HG02938 (cell line): ENCODE data around the gene CLSTN2.

ENCODE experiments used
- ATAC-seq: cut with Tn5 transposase; IDR thresholded peaks from one replicate; pipeline ENCODE4 v1.9.1; 2021; ENCODE audit warnings: mild to moderate bottlenecking, moderate library complexity; ENCODE audit not compliant: unreplicated experiment

Gene CLSTN2

DNA sequence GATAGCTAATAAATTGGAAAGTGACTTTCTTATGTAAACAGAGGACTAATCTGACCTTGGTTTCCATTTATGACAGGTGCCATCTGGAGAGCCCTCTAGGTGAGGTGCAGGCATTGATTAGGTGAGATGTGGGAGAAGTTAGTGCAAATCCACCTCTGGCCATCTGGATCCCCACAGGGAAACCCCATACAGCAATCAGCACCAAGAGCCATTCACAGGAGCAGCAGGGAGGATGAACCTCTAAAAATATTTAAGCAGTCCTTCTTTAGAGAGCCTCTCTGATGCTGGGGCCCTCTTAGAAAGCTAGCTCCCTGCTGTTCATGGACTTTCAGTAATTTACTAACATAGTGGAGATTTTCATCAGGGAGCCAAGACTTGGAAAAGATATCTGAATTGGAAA is 69.3 kb downstream of the CLSTN2 start:
- no peak for ATAC-seq

DNA sequence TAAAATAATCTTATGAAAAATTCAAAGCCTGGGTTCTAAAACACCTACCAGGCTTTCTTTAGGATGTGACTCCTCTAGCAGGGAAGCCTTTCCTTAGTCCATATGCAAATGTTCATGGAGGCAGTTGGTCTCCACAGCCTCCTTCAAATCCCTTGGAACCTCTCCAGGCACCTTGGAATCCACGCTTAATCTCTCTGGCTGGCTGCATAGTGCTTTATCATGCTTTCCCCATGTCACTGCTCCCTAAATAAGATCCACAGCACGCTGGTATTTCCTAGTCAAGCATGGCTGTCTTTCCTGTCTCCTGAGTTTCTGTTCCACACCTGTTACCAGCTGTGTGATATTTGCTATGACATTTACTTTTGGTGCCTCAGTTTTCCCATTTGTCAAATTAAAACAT is 71.3 kb downstream of the CLSTN2 start:
- no peak for ATAC-seq

DNA sequence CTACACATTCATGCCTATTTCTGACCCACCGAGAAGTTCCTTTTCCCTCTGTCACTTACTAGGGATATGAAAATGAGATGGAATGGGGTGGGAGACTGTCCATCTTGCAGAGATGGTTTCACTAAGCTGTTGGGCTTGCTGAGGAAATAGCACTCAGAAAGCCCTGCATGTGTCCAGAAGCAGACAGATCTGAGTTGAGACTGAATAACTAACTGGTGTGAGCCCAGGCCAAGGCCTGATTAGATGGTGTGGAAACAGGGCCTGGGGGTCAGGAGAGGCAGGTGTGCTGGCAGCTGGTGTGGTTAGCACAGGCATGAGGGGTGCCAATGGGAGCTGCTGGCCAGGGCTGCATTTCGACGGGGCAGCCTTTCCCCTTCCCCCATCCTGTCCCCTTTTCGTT is 72.1 kb downstream of the CLSTN2 start:
- ATAC-seq, result no peak

DNA sequence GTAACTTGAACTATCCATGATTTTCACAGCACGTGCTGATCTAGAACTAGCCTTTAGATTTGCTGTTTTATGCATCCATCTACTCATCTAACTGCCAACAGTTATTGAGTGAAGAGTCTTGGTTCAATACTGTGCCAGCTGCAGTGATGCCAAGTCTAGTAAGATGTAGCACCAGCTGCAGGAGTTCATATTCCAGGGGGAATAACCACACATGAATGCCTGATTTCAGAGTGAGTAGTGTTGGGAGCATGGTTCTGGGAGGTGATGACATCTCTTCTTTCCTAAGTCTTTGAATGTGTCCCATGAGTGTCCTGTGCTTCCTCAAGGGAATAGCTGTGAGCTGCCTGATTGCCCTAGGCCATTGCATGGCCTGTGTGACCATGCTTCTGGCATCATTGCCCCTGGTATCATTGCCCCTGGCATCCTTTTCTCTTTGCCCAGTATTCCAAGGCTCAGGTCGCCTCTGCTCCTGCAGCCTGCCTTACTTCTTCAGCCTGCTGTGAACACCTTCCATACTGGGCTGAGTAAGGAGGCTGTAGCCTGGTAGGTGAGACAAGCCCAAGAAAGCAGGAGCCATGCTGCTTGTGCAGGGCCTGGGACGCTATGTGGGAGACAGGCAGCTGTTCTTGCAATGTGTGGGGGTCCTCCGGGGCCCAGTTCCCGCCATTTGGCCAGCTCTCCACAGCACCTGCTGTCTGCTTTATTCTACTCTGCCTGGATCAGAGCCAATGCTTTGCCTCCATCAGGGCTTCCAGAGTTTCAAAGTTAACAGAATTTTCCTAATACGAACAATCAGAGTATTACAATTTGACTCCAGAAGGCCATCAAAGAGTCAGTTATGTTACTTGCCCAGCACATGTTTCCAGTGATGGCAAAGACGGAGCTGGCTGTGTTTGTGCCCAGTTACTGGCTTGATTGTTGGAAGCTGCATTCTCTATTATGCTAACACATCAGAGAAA is 73.2 kb downstream of the CLSTN2 start:
- no peak for ATAC-seq

DNA sequence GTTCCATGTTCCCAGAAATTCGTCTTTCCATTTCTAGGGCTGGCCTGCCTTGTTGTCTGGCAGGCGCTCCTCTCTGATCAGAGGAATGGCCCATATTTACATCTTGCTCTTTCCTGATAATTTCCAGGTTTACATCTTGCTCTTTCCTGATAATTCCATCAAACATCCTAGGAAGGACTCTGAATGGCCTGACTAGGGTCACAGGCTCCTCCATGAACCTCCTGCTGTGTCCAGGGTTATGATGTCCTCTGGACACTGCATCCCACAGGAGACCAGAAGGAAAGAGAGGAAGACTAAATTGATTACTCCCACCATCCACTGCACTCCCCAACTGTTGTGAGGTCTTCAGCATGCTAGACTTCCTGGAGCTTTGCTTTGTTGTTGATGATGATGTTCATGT is 75.4 kb downstream of the CLSTN2 start:
- ATAC-seq, result no peak

DNA sequence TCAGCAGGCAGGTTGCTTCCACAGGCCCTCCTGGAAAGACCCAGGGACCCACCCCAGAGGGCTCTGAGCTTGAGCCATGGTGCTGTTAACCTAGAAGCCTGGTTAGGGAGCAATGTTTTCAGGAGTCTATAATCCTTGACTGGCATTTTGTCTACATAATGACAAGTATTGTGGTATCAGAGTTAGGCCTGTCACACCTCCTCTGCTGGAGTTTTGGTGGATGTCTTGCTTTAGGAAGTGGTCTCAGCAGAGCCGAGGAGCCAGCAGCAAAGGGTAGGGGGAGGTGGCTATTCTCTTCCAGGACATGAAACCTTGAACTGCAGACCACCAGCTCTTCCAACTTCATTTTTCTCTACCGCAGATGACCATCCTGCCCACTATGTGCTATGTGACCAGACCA is 76.1 kb downstream of the CLSTN2 start:
- no peak for ATAC-seq

DNA sequence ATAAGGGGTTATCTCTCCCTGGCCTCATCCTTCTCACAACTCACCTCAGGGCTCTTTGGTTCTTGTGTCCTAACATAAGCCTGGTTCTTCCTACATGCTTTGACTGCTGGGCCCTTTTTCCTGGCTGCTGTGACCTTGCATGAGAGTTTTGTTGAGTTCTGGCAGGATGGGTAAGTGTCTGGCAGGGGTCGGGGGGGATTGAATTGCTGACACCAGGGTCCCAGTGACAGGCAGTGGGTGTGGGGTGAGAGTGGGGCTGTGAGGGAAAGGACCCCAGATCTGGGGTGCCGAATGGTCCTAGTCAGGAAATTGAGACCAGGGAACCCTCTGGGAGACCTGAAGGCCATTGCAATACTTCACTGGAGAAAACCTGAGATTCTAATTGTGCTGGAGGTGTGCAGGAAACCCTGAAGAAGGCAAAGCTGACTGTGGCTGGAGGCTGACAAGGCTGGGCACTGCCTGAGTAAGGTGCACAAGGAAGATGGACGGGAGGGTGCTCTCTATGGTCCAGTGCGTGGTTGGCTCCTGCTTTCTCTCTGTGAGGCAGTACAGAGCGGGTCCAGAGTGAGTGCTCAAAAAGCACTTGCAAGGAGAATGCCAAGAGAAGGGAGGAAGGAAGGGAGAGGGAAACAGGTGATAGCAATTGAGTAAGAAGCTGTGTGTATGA is 76.8 kb downstream of the CLSTN2 start:
- no peak for ATAC-seq

DNA sequence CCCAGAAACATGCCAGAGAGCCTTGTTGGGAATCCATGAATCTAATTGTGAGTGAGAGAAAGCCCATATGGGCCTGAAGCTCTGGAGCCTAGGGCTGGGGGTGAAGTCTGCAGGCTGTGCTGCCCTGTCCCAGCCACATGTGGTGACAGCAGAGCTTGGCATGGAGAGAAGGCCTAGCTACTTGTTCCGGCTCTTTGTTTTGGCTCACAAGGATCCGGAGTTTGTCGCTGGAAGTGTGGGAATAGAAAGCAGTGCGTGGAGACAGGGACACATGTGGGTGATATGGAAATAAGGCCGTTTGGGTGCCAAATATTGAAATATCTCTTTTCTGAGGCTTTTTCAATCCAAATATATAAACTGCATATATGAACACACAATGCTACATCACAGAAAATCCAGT is 78.2 kb downstream of the CLSTN2 start:
- no peak for ATAC-seq

DNA sequence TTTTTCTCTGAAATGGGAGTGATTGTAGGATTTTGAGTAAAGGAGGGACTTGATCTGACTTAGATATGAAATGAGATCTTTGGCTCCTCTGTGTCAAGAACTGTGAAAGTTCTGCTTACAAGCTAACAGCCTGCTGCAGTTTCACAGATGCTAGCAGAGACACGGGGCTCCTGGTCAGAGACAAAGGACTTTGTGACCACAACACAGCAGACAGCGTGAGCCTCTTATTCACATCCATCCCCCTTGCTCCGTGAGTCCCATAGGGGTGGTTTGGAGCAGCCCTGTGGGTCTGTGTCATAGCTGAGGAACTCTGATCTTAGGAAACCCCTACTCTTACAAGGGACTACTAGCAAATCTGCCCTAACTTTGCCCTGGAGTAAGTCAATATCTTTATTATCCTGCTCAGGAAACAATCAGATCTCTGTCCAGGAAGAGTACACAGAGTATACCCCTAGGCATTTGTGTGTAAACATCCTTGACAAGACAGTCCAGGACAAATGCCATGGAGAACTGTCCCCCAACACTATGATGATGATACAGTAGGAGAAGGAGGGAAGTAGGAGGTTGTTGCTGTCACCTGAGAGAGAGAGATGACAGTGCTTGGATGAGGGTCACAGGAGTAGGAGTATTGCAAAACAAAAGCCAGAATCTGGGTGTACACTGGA is 80.0 kb downstream of the CLSTN2 start:
- ATAC-seq, result no peak

DNA sequence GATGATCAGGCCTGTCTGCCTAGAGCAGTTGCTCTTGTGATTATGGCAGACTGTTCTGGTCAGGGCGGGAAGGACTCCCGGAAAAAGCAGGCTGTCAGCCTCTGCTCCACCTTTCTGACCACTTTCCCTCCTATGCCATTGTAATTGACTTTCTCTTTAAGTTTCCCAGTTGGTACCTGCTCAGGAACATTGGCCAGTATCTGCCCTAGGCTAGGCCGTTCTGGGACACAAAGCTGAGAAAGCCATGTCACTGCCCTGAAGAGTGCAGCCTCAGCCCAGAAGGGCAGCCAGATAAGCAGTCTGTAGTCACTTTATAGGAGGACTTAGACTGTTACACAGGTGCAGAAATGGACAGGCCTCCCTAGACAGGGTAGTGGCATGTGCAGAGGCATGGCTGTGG is 80.8 kb downstream of the CLSTN2 start:
- ATAC-seq, result no peak

DNA sequence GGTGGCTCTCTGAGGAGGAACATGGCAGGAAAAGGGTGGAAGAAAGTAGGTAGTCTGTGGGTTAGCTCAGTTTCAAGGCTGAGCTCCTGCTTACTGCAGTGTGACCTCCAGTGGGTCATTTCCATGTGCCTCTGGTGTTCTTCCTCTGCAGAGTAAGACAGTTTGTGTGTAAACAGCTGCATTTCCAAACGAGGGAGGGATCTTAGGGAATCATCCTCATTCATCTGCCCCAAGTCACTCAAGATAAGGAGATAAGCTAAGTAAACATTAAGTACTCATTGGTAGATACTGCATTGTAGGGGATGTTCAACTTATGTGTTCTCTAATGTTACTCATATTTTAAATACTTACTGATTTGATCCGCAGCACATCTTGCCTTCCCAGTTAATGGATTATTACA is 83.6 kb downstream of the CLSTN2 start:
- no peak for ATAC-seq

DNA sequence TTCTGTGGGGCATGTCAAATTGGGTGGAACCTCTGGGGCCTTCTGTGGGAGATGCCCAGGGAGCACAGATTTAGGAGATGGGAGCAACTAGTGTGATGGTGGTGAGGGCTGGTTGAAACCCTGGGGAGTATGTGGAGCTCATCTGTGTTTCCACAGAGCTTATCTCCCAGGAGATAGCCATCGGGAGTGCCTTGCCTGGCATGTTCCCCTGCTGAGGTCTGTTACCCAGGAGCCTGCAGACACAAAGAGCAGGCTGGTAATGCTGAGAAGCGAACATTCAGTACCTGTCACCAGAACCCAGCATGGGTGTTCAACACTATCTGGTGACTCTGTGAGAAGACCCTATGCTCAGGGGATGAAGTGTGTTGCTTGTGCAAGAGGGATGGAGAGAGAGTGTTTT is 85.0 kb downstream of the CLSTN2 start:
- ATAC-seq, result no peak

DNA sequence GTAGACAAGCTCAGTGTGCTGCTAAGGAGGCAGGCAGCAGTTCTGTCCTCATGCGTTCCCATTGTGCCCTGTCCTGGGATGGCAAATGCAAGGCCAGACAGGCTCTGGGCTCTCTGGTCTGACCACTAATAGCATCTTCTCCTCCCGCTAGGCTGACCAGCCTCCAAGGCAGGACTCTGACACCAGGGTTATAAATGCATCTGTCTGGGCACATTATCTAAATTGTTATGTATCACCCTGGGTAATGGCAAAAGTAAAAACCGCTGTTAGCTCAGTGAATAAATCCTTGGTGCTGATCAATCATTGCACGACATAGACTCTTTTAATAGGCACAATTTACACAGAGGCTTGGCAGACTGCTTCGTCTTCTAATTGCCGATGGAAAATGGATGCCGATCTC is 85.6 kb downstream of the CLSTN2 start:
- ATAC-seq, result no peak

DNA sequence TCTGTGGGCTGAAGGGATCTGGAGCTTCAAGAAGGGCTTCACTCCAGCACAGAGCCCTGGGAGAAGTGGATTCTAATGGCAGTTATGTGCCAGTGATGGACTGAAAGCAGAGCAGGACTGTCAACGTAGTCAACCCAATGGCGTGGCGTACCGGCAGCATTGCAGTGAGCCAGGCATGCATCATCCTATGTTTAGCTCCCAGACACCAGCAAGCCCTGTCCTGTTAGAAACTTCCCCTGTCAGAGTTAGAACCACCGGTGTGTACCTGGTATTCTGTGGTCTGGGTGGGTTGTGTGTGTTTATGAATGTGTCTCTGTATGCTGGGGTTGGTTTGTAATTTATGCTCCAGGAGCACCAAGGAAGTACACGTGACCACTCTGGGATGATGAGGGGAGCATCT is 86.3 kb downstream of the CLSTN2 start:
- ATAC-seq, result no peak

DNA sequence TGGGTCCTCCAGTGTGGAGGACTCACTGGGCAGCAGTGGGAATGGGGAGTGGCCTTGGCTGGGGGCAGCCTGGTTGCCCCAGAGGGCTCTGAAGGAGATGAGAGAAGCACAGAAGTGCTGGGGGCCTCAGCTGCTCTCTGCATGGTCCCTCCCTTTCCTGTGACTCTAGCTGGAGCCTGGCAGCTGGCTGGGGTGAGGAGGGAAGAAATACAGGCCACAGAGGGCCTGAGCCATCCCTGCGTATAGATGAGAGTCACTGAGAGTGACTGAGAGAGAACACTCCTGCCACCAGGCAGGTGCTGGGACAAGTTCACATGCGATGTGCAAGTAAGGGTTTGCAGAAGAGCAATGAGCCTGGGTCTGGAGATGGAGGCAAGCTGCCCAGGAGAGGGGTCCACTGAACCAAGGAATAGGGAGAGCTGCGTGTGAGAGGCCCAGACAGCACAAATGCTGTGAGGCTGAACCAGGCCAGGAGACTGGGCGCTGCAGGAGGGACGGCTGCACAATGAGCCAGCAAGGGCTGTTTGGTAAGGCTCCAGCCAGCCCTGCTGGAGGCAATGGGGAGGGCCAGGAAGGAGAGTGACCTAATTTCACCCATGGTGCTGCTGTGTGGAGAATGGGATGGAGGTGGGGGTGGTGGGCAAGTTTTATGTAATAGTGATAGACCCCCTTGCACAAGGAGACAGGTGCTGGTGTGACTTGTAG is 87.2 kb downstream of the CLSTN2 start:
- no peak for ATAC-seq

DNA sequence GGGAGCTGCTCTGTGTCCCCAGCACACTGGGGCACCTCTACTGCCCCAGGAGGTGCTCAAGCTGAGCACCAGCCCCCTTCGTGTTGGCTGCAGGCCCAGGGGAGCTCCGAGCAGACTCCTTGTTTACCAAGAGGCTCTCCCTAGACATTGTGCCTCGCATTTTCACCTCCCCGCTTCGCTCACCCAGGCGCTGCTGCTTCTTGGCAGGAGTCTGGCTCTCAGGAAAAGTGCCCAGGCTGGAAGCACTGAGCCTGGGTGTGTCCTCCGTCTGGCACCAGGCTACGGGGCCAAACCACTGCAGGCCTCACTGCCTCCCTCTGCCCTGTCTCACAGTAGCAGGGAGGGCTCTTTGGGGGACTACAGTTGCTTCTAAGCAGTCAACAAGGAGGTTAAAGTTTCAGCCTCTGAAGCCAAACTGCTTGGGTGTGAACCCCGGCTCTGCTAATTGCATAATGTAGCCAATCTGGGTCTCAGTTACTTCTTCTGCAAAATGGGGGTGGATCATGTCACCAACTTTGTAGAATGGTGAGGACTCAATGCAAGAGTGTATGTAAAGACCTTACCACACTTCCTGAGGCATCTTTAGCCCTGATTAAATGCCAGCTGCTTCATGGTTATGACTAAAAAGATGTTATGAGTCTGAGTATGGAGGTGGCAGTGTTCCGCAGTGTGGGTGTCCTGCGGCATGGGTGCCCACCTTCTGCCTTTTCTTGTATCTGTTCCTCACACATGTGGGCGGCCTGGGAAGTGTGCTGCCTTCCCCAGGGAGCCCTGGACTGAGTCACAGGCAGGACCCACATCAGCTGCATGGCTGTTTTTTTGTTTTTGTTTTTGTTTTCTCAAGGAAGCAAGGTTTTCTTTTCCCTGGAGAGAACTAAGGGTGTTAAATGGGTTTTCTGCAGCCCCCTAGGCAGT is 88.9 kb downstream of the CLSTN2 start:
- ATAC-seq, result no peak

DNA sequence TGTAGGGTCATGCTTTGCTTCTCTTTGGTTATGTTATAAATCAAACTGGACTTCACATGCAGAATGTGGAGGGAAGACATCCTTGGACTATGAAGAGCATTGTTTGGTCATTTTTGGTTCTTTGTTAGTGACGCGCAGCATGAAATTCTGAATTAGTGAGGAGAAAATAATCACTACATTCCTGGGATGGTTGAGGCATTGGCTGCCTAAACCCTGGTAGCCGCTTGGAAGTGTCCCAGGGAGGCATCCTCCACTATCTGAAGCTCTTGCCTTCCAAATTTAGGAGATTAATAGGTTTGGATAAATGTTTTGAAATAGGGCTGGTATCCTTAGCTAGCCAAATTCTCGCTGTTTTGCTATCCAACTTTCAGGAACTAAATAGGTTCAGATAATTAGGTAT is 96.2 kb downstream of the CLSTN2 start:
- ATAC-seq, result no peak

DNA sequence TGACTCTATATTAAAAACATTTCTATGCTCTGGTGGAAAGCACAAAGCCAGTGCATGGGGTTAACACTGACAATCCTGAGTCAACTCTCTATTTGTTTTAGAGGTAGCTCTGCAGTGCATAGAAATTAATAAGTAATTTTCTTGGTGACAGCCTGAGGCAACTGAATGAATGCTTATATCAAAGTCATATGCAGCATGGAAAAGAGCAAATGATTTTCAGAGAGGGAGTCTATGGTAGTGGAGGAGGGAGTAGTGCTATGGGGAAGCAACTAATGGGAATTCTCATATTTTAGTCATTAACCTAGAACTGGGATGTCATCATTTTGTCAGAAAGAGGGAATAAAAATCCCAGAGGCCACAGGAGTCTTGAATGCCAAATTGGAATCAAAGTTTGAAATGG is 99.1 kb downstream of the CLSTN2 start:
- ATAC-seq, result no peak

DNA sequence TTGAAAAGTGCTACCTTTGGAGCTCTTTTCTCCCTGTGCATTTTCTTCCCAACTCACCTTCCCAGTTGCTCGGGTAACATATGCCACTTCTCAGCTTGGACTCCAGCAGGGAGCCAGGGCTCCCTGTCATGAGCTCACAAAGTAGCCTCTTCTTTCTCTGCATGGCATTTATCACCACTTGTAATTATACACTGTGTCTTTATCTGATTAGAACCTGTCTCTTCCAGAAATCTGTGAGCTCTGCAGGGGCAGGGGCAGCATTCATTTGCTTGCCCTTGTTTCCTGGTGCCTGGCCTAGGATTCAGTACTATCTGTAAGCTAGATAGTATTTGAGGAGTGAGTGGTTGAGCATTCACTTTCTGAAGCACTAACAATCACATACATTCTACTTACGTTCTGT is 100.9 kb downstream of the CLSTN2 start:
- ATAC-seq, result no peak

DNA sequence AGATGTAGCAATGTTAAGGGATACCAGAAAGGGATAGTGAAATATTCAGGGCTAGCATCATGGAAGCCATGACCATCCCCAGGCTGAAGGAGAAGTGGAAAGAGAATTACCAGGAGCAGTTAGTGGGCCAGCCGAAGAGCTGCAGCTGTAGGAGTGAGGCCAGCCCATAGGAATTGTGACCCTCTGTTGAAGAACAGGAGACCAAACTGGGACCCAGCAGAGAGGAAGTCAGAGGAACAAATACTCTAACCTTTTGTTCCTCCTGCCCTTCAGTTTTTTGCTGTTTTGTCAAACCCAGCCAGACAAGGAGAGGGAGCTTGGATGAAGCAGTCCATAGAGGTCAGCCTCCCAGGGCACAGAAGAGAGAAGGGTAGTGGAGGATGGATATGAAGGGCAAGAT is 115.4 kb downstream of the CLSTN2 start:
- ATAC-seq, result no peak
